Smooth muscle cell (in vitro differentiated cells): ENCODE measurements around the gene MPST. TPM values are rescaled to one million over a fixed set of nuclear protein-coding genes. Genes with fewer than 3 reads are reported as not detected.

Experiments
- DNase-seq: peaks from one replicate; lab custom pipeline; 2025; ENCODE audit not compliant: unreplicated experiment; lab: John Stamatoyannopoulos, UW
- H2AFZ ChIP-seq: fragments of 200-600 bp; sonication (generic); 2 replicates; pipeline ENCODE4 v1.6.0; 2016; ENCODE audit warnings: antibody characterized with exemption, low read depth, mild to moderate bottlenecking
- H3F3A ChIP-seq: fragments of 200-600 bp; sonication (generic); 2 replicates; pipeline ENCODE4 v1.6.0; 2017; ENCODE audit warnings: antibody characterized with exemption, low read depth
- H3K27ac ChIP-seq: fragments of 200-600 bp; sonication (generic); 2 replicates; pipeline ENCODE4 v1.5.1; 2016; ENCODE audit warnings: low read depth, mild to moderate bottlenecking
- H3K27me3 ChIP-seq: fragments of 200-600 bp; sonication (generic); 2 replicates; pipeline ENCODE4 v1.6.1; 2016; ENCODE audit warnings: low read depth, mild to moderate bottlenecking
- H3K36me3 ChIP-seq: fragments of 200-600 bp; sonication (generic); 2 replicates; pipeline ENCODE4 v1.5.1; 2016; ENCODE audit warnings: low read depth
- H3K4me1 ChIP-seq: fragments of 200-600 bp; sonication (generic); 2 replicates; pipeline ENCODE4 v1.5.1; 2016; ENCODE audit warnings: low read depth
- H3K4me2 ChIP-seq: fragments of 200-600 bp; sonication (generic); 2 replicates; pipeline ENCODE4 v1.6.0; 2016; ENCODE audit warnings: mild to moderate bottlenecking
- H3K4me3 ChIP-seq: fragments of 200-600 bp; sonication (generic); 2 replicates; pipeline ENCODE4 v1.5.1; 2016; ENCODE audit warnings: mild to moderate bottlenecking
- H3K79me2 ChIP-seq: fragments of 200-600 bp; sonication (generic); 2 replicates; pipeline ENCODE4 v1.6.0; 2016; ENCODE audit warnings: low read depth, mild to moderate bottlenecking
- H3K9ac ChIP-seq: fragments of 200-600 bp; sonication (generic); 2 replicates; pipeline ENCODE4 v1.6.0; 2016; ENCODE audit warnings: low read depth
- H3K9me3 ChIP-seq: fragments of 200-600 bp; sonication (generic); replicated peaks from 2 replicates; pipeline ENCODE4 v1.5.1; 2016; ENCODE audit warnings: low read depth
- H4K20me1 ChIP-seq: fragments of 200-600 bp; sonication (generic); 2 replicates; pipeline ENCODE4 v1.6.0; 2016; ENCODE audit warnings: low read depth
- CTCF ChIP-seq: fragments of 200-600 bp; sonication (generic); IDR thresholded peaks from 2 replicates; pipeline ENCODE4 v1.5.1; 2017; ENCODE audit warnings: borderline replicate concordance, mild to moderate bottlenecking, antibody characterized with exemption; ENCODE audit not compliant: insufficient read depth, poor library complexity, severe bottlenecking
- WGBS: methylation state at CpG from one replicate; pipeline ENCODE4 v1.1.7; 2016; ENCODE audit warnings: low lambda C conversion rate; 5-methylcytosine and 5-hydroxymethylcytosine counted together
- polyA plus RNA-seq: library from polyadenylated mRNA; unstranded; fragments of >200 nt; fragmentation: Nextera tagmentation; extraction: Ambion mirVana; gene quantifications from 2 replicates; pipeline ENCODE4 v1.2.1, GENCODE V29; 2016
- total RNA-seq: library from RNA; depleted of rRNA; stranded (reverse); fragments of >200 nt; gene quantifications from 2 replicates; pipeline ENCODE4 v1.2.3, GENCODE V29; 2014

MPST gene
- total and polyA plus RNA-seq, 2 experiments from 2014 or later, result 49.9 to 119 TPM

- Histone ChIP-seq H3K27me3 (no peaks in the 10 kb centered on the region), H4K20me1 (peaks cover 17% of the 10 kb centered on the region), H3K4me2 (no peak overlapping the region), H3K9ac (no peak overlapping the region), H3F3A (peaks cover 3% of the 10 kb centered on the region), H2AFZ (no peak overlapping the region), H3K36me3 (no peaks in the 10 kb centered on the region), H3K9me3 (no peaks in the 10 kb centered on the region), H3K79me2 (no peaks in the 10 kb centered on the region), H3K4me1 (no peaks in the 10 kb centered on the region), H3K4me3 (no peak overlapping the region), H3K27ac (no peak overlapping the region)
- TF ChIP-seq CTCF, result no peak
- 83% methylated on average over 14 of the region's 14 CpGs for WGBS
- no peak for DNase-seq
Measured at GRCh38 chr22:37030560-37031281, 11.2 kb downstream of the MPST start.

GRCh38 chr22:37032134-37032534 lies 12.6 kb downstream of the MPST start:
- no peak for TF ChIP-seq CTCF
- H3K9ac ChIP-seq, result no peak overlapping the region

GRCh38 chr22:37032535-37033460 lies 13.3 kb downstream of the MPST start:
- no peak for DNase-seq
- Histone ChIP-seq H3K4me3 (no peak overlapping the region), H3K79me2 (no peaks in the 10 kb centered on the region), H3F3A (peaks cover 3% of the 10 kb centered on the region), H3K4me1 (no peaks in the 10 kb centered on the region), H3K9ac (no peak overlapping the region), H3K27ac (no peak overlapping the region), H2AFZ (no peak overlapping the region), H3K36me3 (no peaks in the 10 kb centered on the region), H3K27me3 (no peaks in the 10 kb centered on the region), H3K9me3 (no peaks in the 10 kb centered on the region), H4K20me1 (peaks cover 4% of the 10 kb centered on the region), H3K4me2 (no peak overlapping the region)
- TF ChIP-seq CTCF, result no peak
- 64% methylated on average over 18 of the region's 18 CpGs for WGBS

More at GRCh38 chr22:37032134-37032534, 12.6 kb downstream of the MPST start:
- Histone ChIP-seq H3K79me2 (no peaks in the 10 kb centered on the region), H3K27me3 (no peaks in the 10 kb centered on the region), H4K20me1 (peaks cover 7% of the 10 kb centered on the region), H3K4me2 (no peak overlapping the region), H3F3A (peaks cover 3% of the 10 kb centered on the region), H3K4me3 (no peak overlapping the region), H3K4me1 (no peaks in the 10 kb centered on the region), H3K36me3 (no peaks in the 10 kb centered on the region), H2AFZ (no peak overlapping the region), H3K27ac (no peak overlapping the region), H3K9me3 (no peaks in the 10 kb centered on the region)
- WGBS, result 55% methylated on average over 2 of the region's 2 CpGs
- DNase-seq, result no peak
